Astrocyte (in vitro differentiated cells and primary cell): Measurements from ENCODE around the gene FA2H. TPM values are rescaled to one million over a fixed set of nuclear protein-coding genes. Genes with fewer than 3 reads are reported as not detected.

ENCODE experiments used
- DNase-seq: peaks from one replicate; pipeline ENCODE4 v3.0.0-alpha.2; 2010; ENCODE audit warnings: low read depth
- FAIRE-seq: peaks from 2 replicates; lab custom pipeline; 2011; peaks lifted over from hg19 to GRCh38; lab: Jason Lieb, UNC
- H2AFZ ChIP-seq: 2 replicates; pipeline ENCODE4 v1.6.0; 2012; ENCODE audit warnings: low read depth, low read length, inconsistent platforms
- H3K27ac ChIP-seq: 2 replicates; pipeline ENCODE4 v1.5.1; 2011; ENCODE audit warnings: low read depth, low read length, inconsistent platforms
- H3K27me3 ChIP-seq: 2 replicates; pipeline ENCODE4 v1.6.0; 2011; ENCODE audit warnings: low read length, inconsistent platforms; ENCODE audit not compliant: insufficient read depth
- H3K36me3 ChIP-seq: 2 replicates; pipeline ENCODE4 v1.5.1; 2011; ENCODE audit warnings: low read length, inconsistent platforms; ENCODE audit not compliant: insufficient read depth
- H3K4me1 ChIP-seq: 2 replicates; pipeline ENCODE4 v1.5.1; 2011; ENCODE audit warnings: low read length, inconsistent platforms; ENCODE audit not compliant: insufficient read depth
- H3K4me2 ChIP-seq: 2 replicates; pipeline ENCODE4 v1.6.0; 2012; ENCODE audit warnings: low read length, inconsistent platforms
- H3K4me3 ChIP-seq: 2 replicates; pipeline ENCODE4 v1.5.1; 2011; ENCODE audit warnings: low read depth, mild to moderate bottlenecking, low read length, inconsistent platforms; ENCODE audit not compliant: insufficient read depth
- H3K79me2 ChIP-seq: 2 replicates; pipeline ENCODE4 v1.6.0; 2012; ENCODE audit warnings: mild to moderate bottlenecking, low read length, inconsistent platforms; ENCODE audit not compliant: insufficient read depth
- H3K9ac ChIP-seq: 2 replicates; pipeline ENCODE4 v1.6.0; 2012; ENCODE audit warnings: mild to moderate bottlenecking, low read length, inconsistent platforms
- H3K9me3 ChIP-seq: 2 replicates; pipeline ENCODE4 v1.5.1; 2012; ENCODE audit warnings: low read depth, mild to moderate bottlenecking, low read length, inconsistent platforms; ENCODE audit not compliant: insufficient read depth
- H4K20me1 ChIP-seq: 2 replicates; pipeline ENCODE4 v1.6.0; 2012; ENCODE audit warnings: low read length, inconsistent platforms; ENCODE audit not compliant: insufficient read depth
- H3K27ac Mint-ChIP-seq: one replicate; pipeline ENCODE4 v1.8.0; 2021; ENCODE audit warnings: mild to moderate bottlenecking, mixed read lengths; ENCODE audit not compliant: unreplicated experiment
- H3K27me3 Mint-ChIP-seq: one replicate; pipeline ENCODE4 v1.8.0; 2021; ENCODE audit warnings: low read depth, mixed read lengths; ENCODE audit not compliant: unreplicated experiment
- H3K36me3 Mint-ChIP-seq: one replicate; pipeline ENCODE4 v1.8.0; 2021; ENCODE audit warnings: low read depth, mixed read lengths; ENCODE audit not compliant: unreplicated experiment
- H3K4me1 Mint-ChIP-seq: one replicate; pipeline ENCODE4 v1.8.0; 2021; ENCODE audit warnings: low read depth, mixed read lengths; ENCODE audit not compliant: unreplicated experiment
- H3K4me3 Mint-ChIP-seq: one replicate; pipeline ENCODE4 v1.8.0; 2021; ENCODE audit warnings: mild to moderate bottlenecking, moderate library complexity, mixed read lengths; ENCODE audit not compliant: unreplicated experiment
- H3K9me3 Mint-ChIP-seq: one replicate; pipeline ENCODE4 v1.8.0; 2021; ENCODE audit warnings: mild to moderate bottlenecking, mixed read lengths; ENCODE audit not compliant: unreplicated experiment
- EZH2 ChIP-seq: IDR thresholded peaks from 2 replicates; pipeline ENCODE4 v1.6.1; 2012; ENCODE audit warnings: mild to moderate bottlenecking, low read length, inconsistent platforms; ENCODE audit not compliant: insufficient read depth
- total RNA-seq: library from RNA; stranded (reverse); gene quantifications from 2 replicates; pipeline ENCODE4 v1.2.1, GENCODE V29; 2021
- TF ChIP-seq, protein P1 (sequence below): IDR thresholded peaks from 2 replicates; pipeline ENCODE4 v1.5.1; 2011; ENCODE audit warnings: low read depth, mild to moderate bottlenecking, inconsistent platforms, low read length, moderate library complexity; ENCODE audit not compliant: insufficient read depth

Gene FA2H
- total RNA-seq, 1 donor from 2014 or later = 0.14 TPM

DNA sequence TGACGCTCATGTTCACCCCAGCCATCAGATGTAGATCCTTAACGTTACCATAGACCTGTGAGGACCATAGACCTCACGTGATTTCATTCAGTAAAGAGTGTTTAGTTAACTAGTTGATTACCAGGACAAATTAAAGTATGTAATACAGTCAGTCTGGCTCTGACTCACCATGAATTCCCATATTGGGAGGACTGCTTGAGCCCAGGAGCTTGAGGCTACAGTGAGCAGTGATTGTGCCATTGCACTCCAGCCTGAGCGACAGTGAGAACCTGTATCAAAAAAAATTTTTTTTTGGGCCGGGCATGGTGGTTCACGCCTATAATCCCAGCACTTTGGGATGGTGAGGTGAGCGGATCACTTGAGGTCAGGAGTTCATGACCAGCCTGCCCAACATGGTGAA lies 13.5 kb upstream of the FA2H start:
- Mint-ChIP-seq H3K4me1 (no peaks in the 10 kb centered on the region), H3K36me3 (no peaks in the 10 kb centered on the region), H3K9me3 (peaks cover 11% of the 10 kb centered on the region), H3K4me3 (no peak overlapping the region), H3K27me3 (peaks cover 8% of the 10 kb centered on the region), H3K27ac (no peak overlapping the region)
- Histone ChIP-seq H3K36me3 (no peaks in the 10 kb centered on the region), H3K4me1 (no peaks in the 10 kb centered on the region), H3K4me3 (no peak overlapping the region), H3K9me3 (peaks cover 3% of the 10 kb centered on the region), H3K27ac (no peak overlapping the region), H3K27me3 (peaks cover 3% of the 10 kb centered on the region), H3K79me2 (no peaks in the 10 kb centered on the region), H2AFZ (no peak overlapping the region), H3K4me2 (no peak overlapping the region), H4K20me1 (no peaks in the 10 kb centered on the region), H3K9ac (no peak overlapping the region)
- TF ChIP-seq, protein P1, sequence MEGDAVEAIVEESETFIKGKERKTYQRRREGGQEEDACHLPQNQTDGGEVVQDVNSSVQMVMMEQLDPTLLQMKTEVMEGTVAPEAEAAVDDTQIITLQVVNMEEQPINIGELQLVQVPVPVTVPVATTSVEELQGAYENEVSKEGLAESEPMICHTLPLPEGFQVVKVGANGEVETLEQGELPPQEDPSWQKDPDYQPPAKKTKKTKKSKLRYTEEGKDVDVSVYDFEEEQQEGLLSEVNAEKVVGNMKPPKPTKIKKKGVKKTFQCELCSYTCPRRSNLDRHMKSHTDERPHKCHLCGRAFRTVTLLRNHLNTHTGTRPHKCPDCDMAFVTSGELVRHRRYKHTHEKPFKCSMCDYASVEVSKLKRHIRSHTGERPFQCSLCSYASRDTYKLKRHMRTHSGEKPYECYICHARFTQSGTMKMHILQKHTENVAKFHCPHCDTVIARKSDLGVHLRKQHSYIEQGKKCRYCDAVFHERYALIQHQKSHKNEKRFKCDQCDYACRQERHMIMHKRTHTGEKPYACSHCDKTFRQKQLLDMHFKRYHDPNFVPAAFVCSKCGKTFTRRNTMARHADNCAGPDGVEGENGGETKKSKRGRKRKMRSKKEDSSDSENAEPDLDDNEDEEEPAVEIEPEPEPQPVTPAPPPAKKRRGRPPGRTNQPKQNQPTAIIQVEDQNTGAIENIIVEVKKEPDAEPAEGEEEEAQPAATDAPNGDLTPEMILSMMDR = no peak
- TF ChIP-seq EZH2 = no peak
- DNase-seq (no peak), FAIRE-seq (no peak)

DNA sequence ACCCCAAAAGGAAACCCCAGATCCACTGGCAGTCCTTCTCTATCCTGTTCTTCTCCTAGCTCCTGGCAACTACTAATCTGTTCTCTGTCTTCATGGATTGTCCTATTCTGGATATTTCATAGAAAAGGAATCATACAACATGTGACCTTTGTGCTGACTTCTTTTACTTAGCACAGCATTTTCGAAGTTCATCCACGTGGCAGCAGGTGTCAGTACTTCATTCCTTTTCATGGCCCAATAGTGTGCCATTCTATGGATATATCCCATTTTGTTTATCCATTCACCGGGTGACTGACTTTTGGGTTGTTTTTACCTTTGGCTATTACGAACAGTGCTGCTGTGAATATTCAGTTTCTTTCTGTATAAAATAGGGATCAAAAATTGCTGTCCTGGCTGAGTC lies 10.4 kb upstream of the FA2H start:
- no peaks in the 10 kb centered on the region for H3K36me3 Mint-ChIP-seq
- Histone ChIP-seq H2AFZ (no peak overlapping the region), H3K9me3 (no peaks in the 10 kb centered on the region), H3K36me3 (no peaks in the 10 kb centered on the region), H3K27ac (no peak overlapping the region), H4K20me1 (no peaks in the 10 kb centered on the region), H3K4me2 (no peak overlapping the region), H3K4me1 (no peaks in the 10 kb centered on the region), H3K4me3 (no peak overlapping the region), H3K79me2 (no peaks in the 10 kb centered on the region), H3K9ac (no peak overlapping the region), H3K27me3 (peaks cover 3% of the 10 kb centered on the region)
- H3K27ac Mint-ChIP-seq = no peak overlapping the region
- H3K4me1 Mint-ChIP-seq = no peaks in the 10 kb centered on the region
- FAIRE-seq (no peak), DNase-seq (no peak)
- no peak for TF ChIP-seq EZH2
- TF ChIP-seq, protein P1 = no peak
- H3K27me3 Mint-ChIP-seq = peaks cover 12% of the 10 kb centered on the region
- peaks cover 7% of the 10 kb centered on the region for H3K9me3 Mint-ChIP-seq
- H3K4me3 Mint-ChIP-seq = no peak overlapping the region

DNA sequence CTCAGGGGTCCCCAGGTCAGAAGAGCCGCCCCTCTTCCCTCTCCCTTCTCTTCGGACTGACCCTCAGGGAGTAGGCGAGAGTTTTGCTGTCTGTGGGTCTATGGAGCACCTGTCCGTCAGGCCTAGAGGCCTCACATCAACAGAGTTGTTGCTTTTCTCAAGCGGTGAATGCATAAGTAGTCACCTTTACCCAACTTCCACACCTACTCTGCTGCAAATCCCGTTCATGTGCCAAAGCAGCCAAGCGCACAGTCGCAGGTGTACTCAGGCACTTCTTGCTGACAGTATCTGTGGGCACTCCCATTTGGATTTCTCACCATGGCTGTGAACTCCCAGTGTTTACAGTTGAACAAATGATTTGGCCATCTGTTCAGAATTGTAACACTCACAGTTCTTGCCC lies 4.0 kb upstream of the FA2H start:
- no peak overlapping the region for H3K27ac Mint-ChIP-seq
- peaks cover 3% of the 10 kb centered on the region for H3K4me1 ChIP-seq
- H3K36me3 ChIP-seq = no peaks in the 10 kb centered on the region
- no peak overlapping the region for H3K9ac ChIP-seq
- H4K20me1 ChIP-seq = no peaks in the 10 kb centered on the region
- no peaks in the 10 kb centered on the region for H3K36me3 Mint-ChIP-seq
- H3K27me3 ChIP-seq = peaks cover 17% of the 10 kb centered on the region
- H3K4me1 Mint-ChIP-seq = no peaks in the 10 kb centered on the region
- H3K27me3 Mint-ChIP-seq = peaks cover 21% of the 10 kb centered on the region
- no peak overlapping the region for H3K4me3 Mint-ChIP-seq
- FAIRE-seq = no peak
- H3K79me2 ChIP-seq = no peaks in the 10 kb centered on the region
- no peak overlapping the region for H3K4me3 ChIP-seq
- no peak overlapping the region for H3K27ac ChIP-seq
- no peak for DNase-seq
- H3K4me2 ChIP-seq = no peak overlapping the region
- no peak overlapping the region for H2AFZ ChIP-seq
- H3K9me3 ChIP-seq = no peaks in the 10 kb centered on the region
- H3K9me3 Mint-ChIP-seq = peaks cover 3% of the 10 kb centered on the region
- TF ChIP-seq EZH2 = no peak
- TF ChIP-seq, protein P1 = no peak
